ENCODE data around the gene CLEC20A.

- TF ChIP-seq CTCF (IDR thresholded peaks at IDR 0.05) (no peak), POLR2A (IDR thresholded peaks at IDR 0.05) (no peak)
Observed at GRCh38 chr1:178503849-178504248, 7.1 kb upstream of the CLEC20A start.

All from adrenal gland (tissue), 5 donors.